HG03378 (cell line): Measurements from ENCODE around the gene GSTA1.
"Not testable (repeated sequence)": the region's sequence is repeated elsewhere in the genome, so short reads cannot be mapped to it uniquely, and the experiment has no call there.

Experiments
- ATAC-seq: cut with Tn5 transposase; IDR thresholded peaks from one replicate; pipeline ENCODE4 v1.9.1; 2021; ENCODE audit warnings: mild to moderate bottlenecking, moderate library complexity; ENCODE audit not compliant: unreplicated experiment

The GSTA1 gene

GRCh38 chr6:52803668-52804255 is at the start of gene GSTA1:
GSTA1 (minus strand) TSS chr6:52803816; CDS start chr6:52799267, 4,549 bp downstream.
- not testable (repeated sequence) for ATAC-seq

DNA sequence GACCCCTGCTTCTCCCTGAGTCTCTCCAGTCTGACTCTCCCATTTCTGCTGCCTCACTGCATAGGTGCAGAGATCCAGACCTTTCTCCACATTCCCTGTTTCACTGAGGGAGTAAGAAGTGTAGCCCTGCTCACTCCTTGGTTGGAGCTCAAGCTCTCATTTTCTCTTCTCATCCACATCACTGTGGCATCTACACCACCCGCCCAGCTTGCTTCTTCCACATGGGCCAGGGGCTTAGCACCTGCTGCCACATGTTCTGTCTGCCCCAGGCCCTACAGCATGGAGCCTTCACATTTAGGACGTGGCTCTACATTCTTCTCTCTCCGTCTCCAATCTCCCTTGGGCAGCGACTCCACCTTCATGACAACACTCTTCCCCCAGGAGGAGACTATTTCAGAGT is 45.5 kb upstream of the GSTA1 start:
- ATAC-seq = no peak

DNA sequence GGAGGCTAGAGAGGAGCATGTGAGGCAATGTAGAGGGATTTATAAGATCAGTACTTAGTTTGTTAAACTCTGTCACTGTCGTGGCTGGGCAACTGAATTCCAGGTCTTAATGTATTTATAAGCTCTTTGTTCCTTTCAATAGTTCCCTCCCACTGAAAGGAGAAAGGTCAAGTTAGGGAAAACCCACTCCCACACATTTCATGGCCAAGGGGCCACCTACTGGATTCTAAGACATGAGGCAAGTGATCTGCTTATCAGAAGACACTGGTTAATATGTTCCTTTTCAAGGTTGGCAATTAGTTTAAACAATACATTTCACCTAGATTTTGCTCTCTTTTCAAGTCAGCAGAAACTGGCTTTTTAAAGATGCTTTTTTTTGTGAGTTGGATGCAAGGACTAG is 42.4 kb upstream of the GSTA1 start:
- ATAC-seq = no peak

DNA sequence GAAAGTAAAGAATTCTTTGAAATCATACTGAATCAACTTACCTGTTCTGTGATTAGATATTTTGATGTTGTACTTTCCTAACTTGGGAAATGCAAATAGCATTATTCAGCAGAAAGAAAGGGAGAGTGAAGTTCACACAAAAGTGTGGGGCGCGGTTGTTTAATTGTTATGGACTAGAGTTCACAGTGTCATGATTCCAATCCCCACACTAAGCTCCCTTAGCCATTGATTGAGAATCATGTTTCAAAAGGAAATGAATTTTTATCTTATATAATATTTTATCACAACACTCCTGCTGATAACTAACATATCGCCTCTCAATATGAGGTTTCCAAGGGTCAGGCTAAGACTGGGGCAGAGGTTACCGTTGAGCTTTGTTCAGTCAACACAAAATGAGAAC is 40.0 kb upstream of the GSTA1 start:
- ATAC-seq = no peak

GRCh38 chr6:52840763-52841585 is 37.4 kb upstream of the GSTA1 start, which contains the start of gene GSTA5:
GSTA5 (minus strand) TSS chr6:52840813.
- ATAC-seq = no peak

GRCh38 chr6:52839124-52840055 is 35.8 kb upstream of the GSTA1 start:
- ATAC-seq = no peak

GRCh38 chr6:52834481-52834880 is 30.9 kb upstream of the GSTA1 start:
- no peak for ATAC-seq

GRCh38 chr6:52830869-52831268 is 27.3 kb upstream of the GSTA1 start:
- ATAC-seq = not testable (repeated sequence)

- ATAC-seq = no peak
These were observed 25.6 kb upstream of the GSTA1 start for GRCh38 chr6:52829046-52829817.

- not testable (repeated sequence) for ATAC-seq
These were observed 25.0 kb upstream of the GSTA1 start for GRCh38 chr6:52828621-52829020.

DNA sequence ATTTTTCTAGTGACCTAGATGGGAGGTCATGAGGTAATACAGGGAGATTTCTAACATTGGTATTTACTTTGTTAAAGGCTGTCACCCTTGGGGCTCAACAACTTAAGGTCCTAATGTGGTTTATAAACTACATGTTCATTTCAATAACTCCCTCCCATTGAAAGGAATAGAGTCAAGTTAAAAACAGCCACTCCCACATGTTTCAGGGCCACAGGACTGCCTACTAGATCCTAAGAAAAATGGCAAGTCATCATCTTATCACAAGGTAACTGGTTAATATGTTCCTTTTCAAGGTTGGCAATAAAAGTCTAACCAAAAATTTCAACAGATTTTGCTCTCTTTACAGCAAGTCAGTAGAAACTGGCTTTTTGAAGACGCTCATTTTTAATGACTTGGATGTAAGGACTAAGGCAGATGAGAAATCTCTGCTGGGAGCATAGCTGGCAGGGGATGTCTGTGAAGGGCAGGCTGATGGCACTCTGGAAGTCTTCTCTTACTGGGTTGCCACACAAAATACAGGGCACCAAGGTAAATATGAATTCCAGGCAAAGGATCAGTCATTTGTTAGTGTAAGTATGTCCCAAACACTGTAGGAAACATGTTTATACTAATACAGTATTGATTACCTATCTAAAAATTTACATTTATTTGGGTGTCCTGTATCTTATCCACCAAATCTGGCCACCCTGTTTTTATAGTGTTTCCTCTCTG is 23.6 kb upstream of the GSTA1 start:
- not testable (repeated sequence) for ATAC-seq

GRCh38 chr6:52826513-52826912 is 22.9 kb upstream of the GSTA1 start:
- no peak for ATAC-seq

DNA sequence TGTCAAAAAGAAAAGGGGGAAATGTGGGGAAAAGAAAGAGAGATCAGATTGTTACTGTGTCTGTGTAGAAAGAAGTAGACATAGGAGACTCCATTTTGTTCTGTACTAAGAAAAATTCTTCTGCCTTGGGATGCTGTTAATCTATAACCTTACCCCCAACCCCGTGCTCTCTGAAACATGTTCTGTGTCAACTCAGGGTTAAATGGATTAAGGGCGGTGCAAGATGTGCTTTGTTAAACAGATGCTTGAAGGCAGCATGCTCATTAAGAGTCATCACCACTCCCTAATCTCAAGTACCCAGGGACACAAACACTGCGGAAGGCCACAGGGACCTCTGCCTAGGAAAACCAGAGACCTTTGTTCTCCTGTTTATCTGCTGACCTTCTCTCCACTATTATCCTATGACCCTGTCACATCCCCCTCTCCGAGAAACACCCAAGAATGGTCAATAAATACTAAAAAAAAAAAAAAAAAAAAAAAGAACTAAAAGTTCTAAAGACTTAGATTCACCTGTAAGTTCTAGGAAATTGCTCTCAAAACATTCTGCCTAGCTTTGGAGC is 22.4 kb upstream of the GSTA1 start:
- not testable (repeated sequence) for ATAC-seq

GRCh38 chr6:52825270-52825793 is 21.7 kb upstream of the GSTA1 start:
- not testable (repeated sequence) for ATAC-seq

DNA sequence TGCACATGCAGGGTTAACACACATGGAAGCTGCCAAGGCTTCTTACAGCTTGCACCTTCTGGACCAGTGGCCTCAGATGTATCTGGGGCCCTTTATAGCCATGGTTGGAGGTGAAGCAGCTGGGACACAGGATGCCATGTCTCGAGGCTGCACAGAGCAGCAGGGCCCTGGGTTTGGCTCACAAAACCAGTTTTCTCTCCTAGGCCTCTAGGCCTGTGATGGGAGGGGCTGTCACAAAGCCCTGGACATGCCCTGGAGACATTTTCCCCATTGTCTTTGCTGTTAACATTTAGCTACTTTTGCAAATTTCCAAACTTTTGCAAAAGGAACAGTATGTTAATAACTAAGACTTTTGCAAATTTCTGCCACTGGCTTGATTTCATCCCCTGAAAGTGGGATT is 18.2 kb upstream of the GSTA1 start:
- ATAC-seq = no peak

GRCh38 chr6:52820198-52820597 is 16.6 kb upstream of the GSTA1 start:
- ATAC-seq = no peak

GRCh38 chr6:52815167-52816092 is 11.8 kb upstream of the GSTA1 start:
- ATAC-seq = peak; percentile 89

- not testable (repeated sequence) for ATAC-seq
These were observed 10.9 kb upstream of the GSTA1 start for GRCh38 chr6:52814545-52814944.
